ENCODE data around the gene TOP2A.
A peak's percentile ranks its signal among the peaks of the same experiment; 100 is the strongest.

GRCh38 chr17:40466298-40466971 is 48.7 kb upstream of the TOP2A start:
- TF ChIP-seq, protein P1, sequence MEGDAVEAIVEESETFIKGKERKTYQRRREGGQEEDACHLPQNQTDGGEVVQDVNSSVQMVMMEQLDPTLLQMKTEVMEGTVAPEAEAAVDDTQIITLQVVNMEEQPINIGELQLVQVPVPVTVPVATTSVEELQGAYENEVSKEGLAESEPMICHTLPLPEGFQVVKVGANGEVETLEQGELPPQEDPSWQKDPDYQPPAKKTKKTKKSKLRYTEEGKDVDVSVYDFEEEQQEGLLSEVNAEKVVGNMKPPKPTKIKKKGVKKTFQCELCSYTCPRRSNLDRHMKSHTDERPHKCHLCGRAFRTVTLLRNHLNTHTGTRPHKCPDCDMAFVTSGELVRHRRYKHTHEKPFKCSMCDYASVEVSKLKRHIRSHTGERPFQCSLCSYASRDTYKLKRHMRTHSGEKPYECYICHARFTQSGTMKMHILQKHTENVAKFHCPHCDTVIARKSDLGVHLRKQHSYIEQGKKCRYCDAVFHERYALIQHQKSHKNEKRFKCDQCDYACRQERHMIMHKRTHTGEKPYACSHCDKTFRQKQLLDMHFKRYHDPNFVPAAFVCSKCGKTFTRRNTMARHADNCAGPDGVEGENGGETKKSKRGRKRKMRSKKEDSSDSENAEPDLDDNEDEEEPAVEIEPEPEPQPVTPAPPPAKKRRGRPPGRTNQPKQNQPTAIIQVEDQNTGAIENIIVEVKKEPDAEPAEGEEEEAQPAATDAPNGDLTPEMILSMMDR (IDR thresholded peaks at IDR 0.05) = no peak
- TF ChIP-seq POLR2A (IDR thresholded peaks at IDR 0.05) = no peak
- peak in 1 of 2 donors; percentile 28 for TF ChIP-seq POLR2AphosphoS5 (IDR thresholded peaks at IDR 0.05; ENCODE audit: insufficient read depth in 1 of 2, low read depth in 1 of 2)

Measured in vagina (tissue), 2 donors.